Chondrocyte (in vitro differentiated cells): ENCODE data around the gene NUDT3. TPM values are rescaled to one million over a fixed set of nuclear protein-coding genes. Genes with fewer than 3 reads are reported as not detected.

Experiments used
- DNase-seq: peaks from one replicate; pipeline ENCODE4 v3.0.0; 2021; ENCODE audit warnings: mixed read lengths, low spot score
- H3K27ac Mint-ChIP-seq: one replicate; pipeline ENCODE4 v1.8.0; 2021; ENCODE audit warnings: mild to moderate bottlenecking, moderate library complexity, mixed read lengths; ENCODE audit not compliant: unreplicated experiment
- H3K27me3 Mint-ChIP-seq: 2 replicates; pipeline ENCODE4 v1.8.0; 2021; ENCODE audit warnings: low read depth, mixed read lengths
- H3K36me3 Mint-ChIP-seq: 2 replicates; pipeline ENCODE4 v1.8.0; 2021; ENCODE audit warnings: low read depth, mixed read lengths
- H3K4me1 Mint-ChIP-seq: 2 replicates; pipeline ENCODE4 v1.8.0; 2021; ENCODE audit warnings: low read depth, mild to moderate bottlenecking, mixed read lengths
- H3K4me3 Mint-ChIP-seq: one replicate; pipeline ENCODE4 v1.8.0; 2021; ENCODE audit warnings: mild to moderate bottlenecking, moderate library complexity, mixed read lengths; ENCODE audit not compliant: unreplicated experiment
- H3K9me3 Mint-ChIP-seq: 2 replicates; pipeline ENCODE4 v1.8.0; 2021; ENCODE audit warnings: low read depth, mixed read lengths
- total RNA-seq: library from RNA; stranded (reverse); gene quantifications from 3 replicates; pipeline ENCODE4 v1.2.1, GENCODE V29; 2021
- TF ChIP-seq, protein P1 (sequence below): fragments of 200-600 bp; sonication (generic); IDR thresholded peaks from 2 replicates; pipeline ENCODE4 v1.5.0; 2021; ENCODE audit warnings: antibody characterized with exemption, mild to moderate bottlenecking, moderate library complexity

NUDT3 gene
- total RNA-seq, 1 donor from 2014 or later = 22.0 TPM

GRCh38 chr6:34424200-34425131, 32.0 kb upstream of the NUDT3 start:
- Mint-ChIP-seq H3K9me3 (no peaks in the 10 kb centered on the region), H3K36me3 (peaks cover 25% of the 10 kb centered on the region), H3K4me1 (peaks cover 22% of the 10 kb centered on the region), H3K27ac (peak overlapping the region; percentile 97), H3K4me3 (peak overlapping the region; percentile 99), H3K27me3 (no peaks in the 10 kb centered on the region)
- DNase-seq = no peak
- TF ChIP-seq, protein P1, sequence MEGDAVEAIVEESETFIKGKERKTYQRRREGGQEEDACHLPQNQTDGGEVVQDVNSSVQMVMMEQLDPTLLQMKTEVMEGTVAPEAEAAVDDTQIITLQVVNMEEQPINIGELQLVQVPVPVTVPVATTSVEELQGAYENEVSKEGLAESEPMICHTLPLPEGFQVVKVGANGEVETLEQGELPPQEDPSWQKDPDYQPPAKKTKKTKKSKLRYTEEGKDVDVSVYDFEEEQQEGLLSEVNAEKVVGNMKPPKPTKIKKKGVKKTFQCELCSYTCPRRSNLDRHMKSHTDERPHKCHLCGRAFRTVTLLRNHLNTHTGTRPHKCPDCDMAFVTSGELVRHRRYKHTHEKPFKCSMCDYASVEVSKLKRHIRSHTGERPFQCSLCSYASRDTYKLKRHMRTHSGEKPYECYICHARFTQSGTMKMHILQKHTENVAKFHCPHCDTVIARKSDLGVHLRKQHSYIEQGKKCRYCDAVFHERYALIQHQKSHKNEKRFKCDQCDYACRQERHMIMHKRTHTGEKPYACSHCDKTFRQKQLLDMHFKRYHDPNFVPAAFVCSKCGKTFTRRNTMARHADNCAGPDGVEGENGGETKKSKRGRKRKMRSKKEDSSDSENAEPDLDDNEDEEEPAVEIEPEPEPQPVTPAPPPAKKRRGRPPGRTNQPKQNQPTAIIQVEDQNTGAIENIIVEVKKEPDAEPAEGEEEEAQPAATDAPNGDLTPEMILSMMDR = no peak

DNA sequence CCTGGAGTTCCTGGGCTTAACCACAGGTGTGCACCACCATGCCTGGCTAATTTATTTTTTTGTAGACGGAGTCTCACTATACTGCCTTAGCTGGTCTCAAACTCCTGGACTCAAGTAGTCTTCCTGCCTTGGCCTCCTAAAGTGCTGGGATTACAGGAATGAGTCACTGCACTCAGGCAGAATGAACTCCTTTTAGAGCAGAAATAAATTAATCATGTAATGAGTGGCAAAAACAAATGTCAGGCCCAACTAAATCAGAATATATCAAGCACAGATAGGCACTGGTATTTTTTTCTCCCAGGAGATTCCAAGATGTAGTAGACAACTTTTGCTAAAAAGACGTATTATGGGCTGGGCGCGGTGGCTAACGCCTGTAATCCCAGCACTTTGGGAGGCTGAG, 30.8 kb upstream of the NUDT3 start:
- TF ChIP-seq, protein P1 = no peak
- H3K9me3 Mint-ChIP-seq = no peaks in the 10 kb centered on the region
- H3K27ac Mint-ChIP-seq = no peak overlapping the region
- H3K4me1 Mint-ChIP-seq = peaks cover 22% of the 10 kb centered on the region
- no peak overlapping the region for H3K4me3 Mint-ChIP-seq
- no peaks in the 10 kb centered on the region for H3K27me3 Mint-ChIP-seq
- peaks cover 30% of the 10 kb centered on the region for H3K36me3 Mint-ChIP-seq
- no peak for DNase-seq

GRCh38 chr6:34418367-34418766, 25.9 kb upstream of the NUDT3 start:
- TF ChIP-seq, protein P1 = no peak
- Mint-ChIP-seq H3K27me3 (no peaks in the 10 kb centered on the region), H3K36me3 (peaks cover 33% of the 10 kb centered on the region), H3K4me1 (peaks cover 8% of the 10 kb centered on the region), H3K9me3 (no peaks in the 10 kb centered on the region), H3K27ac (no peak overlapping the region), H3K4me3 (no peak overlapping the region)
- no peak for DNase-seq

- TF ChIP-seq, protein P1 = no peak
- Mint-ChIP-seq H3K27me3 (no peaks in the 10 kb centered on the region), H3K27ac (no peak overlapping the region), H3K9me3 (no peaks in the 10 kb centered on the region), H3K36me3 (peaks cover 28% of the 10 kb centered on the region), H3K4me3 (no peak overlapping the region), H3K4me1 (peaks cover 3% of the 10 kb centered on the region)
- DNase-seq = no peak
Observed at GRCh38 chr6:34416877-34417371, 24.5 kb upstream of the NUDT3 start.

DNA sequence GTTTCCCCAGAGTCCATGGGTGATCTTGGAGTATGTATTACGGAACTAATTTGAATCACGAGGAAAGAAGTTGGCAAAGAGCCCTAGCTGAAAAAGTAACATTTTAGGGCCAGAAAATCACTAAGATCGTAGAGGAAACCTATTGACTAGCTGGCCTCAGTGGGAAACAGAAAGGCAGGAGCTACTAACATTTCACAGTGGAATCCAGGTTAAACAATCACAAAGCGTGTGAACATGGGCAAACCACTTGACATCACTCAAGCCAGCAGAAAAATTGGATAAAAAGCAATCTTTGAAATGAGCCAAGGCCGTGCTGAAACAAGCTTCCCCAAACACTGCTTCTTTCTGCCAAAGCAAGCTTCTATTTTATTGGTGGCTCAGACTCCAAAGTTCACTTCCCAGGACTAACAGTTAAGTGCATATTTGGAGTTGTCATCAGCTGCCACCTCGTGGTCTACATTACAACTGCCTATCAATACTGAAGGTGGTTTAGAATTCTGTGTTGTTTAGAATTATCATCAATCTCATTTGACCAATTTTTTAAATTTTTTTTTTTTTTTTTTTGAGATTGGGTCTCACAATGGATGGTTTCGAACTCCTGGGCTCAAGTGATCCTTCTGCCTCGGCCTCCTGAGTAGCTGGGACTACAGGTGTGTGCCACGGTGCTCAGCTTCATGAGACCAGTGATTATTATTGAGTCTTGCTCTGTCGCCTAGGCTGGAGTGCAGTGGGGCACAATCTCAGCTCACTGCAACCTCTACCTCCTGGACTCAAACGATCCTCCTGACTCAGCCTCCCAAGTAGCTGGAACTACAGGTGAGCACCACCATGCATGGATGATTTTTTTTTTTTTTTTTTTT, 22.8 kb upstream of the NUDT3 start:
- TF ChIP-seq, protein P1 = peak; percentile 83
- peak overlapping the region; percentile 32 for H3K27ac Mint-ChIP-seq
- no peak for DNase-seq
- H3K4me3 Mint-ChIP-seq = no peak overlapping the region
- peaks cover 21% of the 10 kb centered on the region for H3K36me3 Mint-ChIP-seq
- H3K27me3 Mint-ChIP-seq = no peaks in the 10 kb centered on the region
- H3K9me3 Mint-ChIP-seq = no peaks in the 10 kb centered on the region
- H3K4me1 Mint-ChIP-seq = peaks cover 3% of the 10 kb centered on the region
